K562 (cell line): ENCODE results near the gene TCF12. TPM values are rescaled to one million over a fixed set of nuclear protein-coding genes. Genes with fewer than 3 reads are reported as not detected.
A peak's percentile ranks its signal among the peaks of the same experiment; 100 is the strongest.

Experiments used
- GATA2 ChIP-seq: sonication (generic); formaldehyde crosslinking; IDR thresholded peaks from 2 replicates; pipeline ENCODE4 v1.4.0; 2020; ENCODE audit warnings: mild to moderate bottlenecking, missing genetic modification reagents
- IRF2 ChIP-seq: sonication (generic); formaldehyde crosslinking; IDR thresholded peaks from 2 replicates; pipeline ENCODE4 v1.8.1; 2022; ENCODE audit warnings: mild to moderate bottlenecking, missing genetic modification reagents
- JUND ChIP-seq, 2 experiments: IDR thresholded peaks; 2 replicates in 1 of 2; 3 replicates in 1 of 2; pipeline ENCODE4 v1.6.1; 2011; ENCODE audit warnings: borderline replicate concordance in 2 of 2, low read depth in 2 of 2, low read length in 2 of 2, improper control_type of control experiment in 1 of 2, missing biosample characterization in 1 of 2, missing genetic modification characterization in 1 of 2, missing genetic modification reagents in 1 of 2
- KLF13 ChIP-seq: fragments of 450-650 bp; IDR thresholded peaks from 2 replicates; pipeline ENCODE4 v1.6.1; 2016; ENCODE audit warnings: missing genetic modification characterization, low read depth, mild to moderate bottlenecking, missing compliant biosample characterization, moderate library complexity, borderline replicate concordance
- NONO ChIP-seq, 2 experiments: fragments of 200-400 bp in 1 of 2; fragments of 450-650 bp in 1 of 2; formaldehyde crosslinking in 1 of 2; IDR thresholded peaks; 2 replicates each; pipeline ENCODE4 v1.6.1; 2017; ENCODE audit warnings: low read depth in 2 of 2, mild to moderate bottlenecking in 2 of 2, moderate library complexity in 2 of 2, low read length in 1 of 2
- SRSF7 ChIP-seq: fragments of 200-400 bp; formaldehyde crosslinking; optimal IDR thresholded peaks from 2 replicates; pipeline ENCODE3; 2017; ENCODE audit warnings: mild to moderate bottlenecking, low read depth, low read length
- ZNF644 ChIP-seq: fragments of 200-800 bp; sonication (Bioruptor generic); IDR thresholded peaks from 2 replicates; pipeline ENCODE4 v1.6.1; 2016; ENCODE audit warnings: low read depth, missing genetic modification characterization, missing compliant biosample characterization
- ZNF778 ChIP-seq: fragments of 450-650 bp; formaldehyde crosslinking; IDR thresholded peaks from 2 replicates; pipeline ENCODE4 v1.4.0; 2020; ENCODE audit warnings: mild to moderate bottlenecking, moderate library complexity
- polyA plus RNA-seq, 8 experiments: library from polyadenylated mRNA; depleted of rRNA in 4 of 8; stranded (reverse) in 5 of 8; unstranded in 3 of 8; fragments of >200 nt; fragmentation: Nextera tagmentation in 2 of 8; fragmentation: Illumina TruSeq in 1 of 8; extraction: Ambion mirVana in 2 of 8; extraction: Trizol in 1 of 8; gene quantifications; 2 replicates each; pipeline versions ENCODE4 v1.2.1 to v1.2.3, GENCODE V29; 2011 to 2014; ENCODE audit warnings: inconsistent platforms in 1 of 8, missing spikeins in 1 of 8
- total RNA-seq, 7 experiments: library from RNA; depleted of rRNA in 6 of 7; stranded (reverse); fragments of >200 nt in 6 of 7; fragmentation: Illumina TruSeq in 2 of 7; extraction: Trizol in 2 of 7; gene quantifications; 2 replicates each; pipeline versions ENCODE4 v1.2.1 to v1.2.3, GENCODE V29; 2011 to 2021; ENCODE audit warnings: low replicate concordance in 1 of 7
- TF ChIP-seq, protein P1 (sequence below): fragments of 250-450 bp; sonication (Bioruptor Pico); IDR thresholded peaks from 2 replicates; pipeline ENCODE4 v1.5.0; 2021; ENCODE audit warnings: mild to moderate bottlenecking, moderate library complexity
- TF ChIP-seq, protein P2 (sequence below): fragments of 250-450 bp; sonication (Bioruptor Pico); IDR thresholded peaks from 2 replicates; pipeline ENCODE4 v1.5.0; 2022; ENCODE audit warnings: mild to moderate bottlenecking
- TF ChIP-seq, protein P3 (sequence below): sonication (generic); formaldehyde crosslinking; IDR thresholded peaks from 2 replicates; pipeline ENCODE4 v1.8.1; 2023; ENCODE audit warnings: mild to moderate bottlenecking, missing genetic modification reagents, moderate library complexity
- TF ChIP-seq, protein P4 (sequence below): IDR thresholded peaks from 2 replicates; pipeline ENCODE4 v1.6.1; 2012; ENCODE audit warnings: low read depth, low read length, improper control_type of control experiment, borderline replicate concordance
- TF ChIP-seq, protein P5 (sequence below), 2 experiments: fragments of 250-450 bp in 1 of 2; fragments of 450-650 bp in 1 of 2; sonication (Bioruptor Pico) in 1 of 2; IDR thresholded peaks; 2 replicates each; pipeline versions ENCODE4 v1.6.1 to v1.8.0; 2016 to 2021; ENCODE audit warnings: mild to moderate bottlenecking in 2 of 2, moderate library complexity in 2 of 2, missing compliant biosample characterization in 1 of 2, missing genetic modification characterization in 1 of 2

Gene TCF12
- total and polyA plus RNA-seq, 9 of the 15 experiments (the other 6 are each of a cell fraction or from before 2014, with no cell fraction given): 10.5 to 132 (median 52.9) TPM

DNA sequence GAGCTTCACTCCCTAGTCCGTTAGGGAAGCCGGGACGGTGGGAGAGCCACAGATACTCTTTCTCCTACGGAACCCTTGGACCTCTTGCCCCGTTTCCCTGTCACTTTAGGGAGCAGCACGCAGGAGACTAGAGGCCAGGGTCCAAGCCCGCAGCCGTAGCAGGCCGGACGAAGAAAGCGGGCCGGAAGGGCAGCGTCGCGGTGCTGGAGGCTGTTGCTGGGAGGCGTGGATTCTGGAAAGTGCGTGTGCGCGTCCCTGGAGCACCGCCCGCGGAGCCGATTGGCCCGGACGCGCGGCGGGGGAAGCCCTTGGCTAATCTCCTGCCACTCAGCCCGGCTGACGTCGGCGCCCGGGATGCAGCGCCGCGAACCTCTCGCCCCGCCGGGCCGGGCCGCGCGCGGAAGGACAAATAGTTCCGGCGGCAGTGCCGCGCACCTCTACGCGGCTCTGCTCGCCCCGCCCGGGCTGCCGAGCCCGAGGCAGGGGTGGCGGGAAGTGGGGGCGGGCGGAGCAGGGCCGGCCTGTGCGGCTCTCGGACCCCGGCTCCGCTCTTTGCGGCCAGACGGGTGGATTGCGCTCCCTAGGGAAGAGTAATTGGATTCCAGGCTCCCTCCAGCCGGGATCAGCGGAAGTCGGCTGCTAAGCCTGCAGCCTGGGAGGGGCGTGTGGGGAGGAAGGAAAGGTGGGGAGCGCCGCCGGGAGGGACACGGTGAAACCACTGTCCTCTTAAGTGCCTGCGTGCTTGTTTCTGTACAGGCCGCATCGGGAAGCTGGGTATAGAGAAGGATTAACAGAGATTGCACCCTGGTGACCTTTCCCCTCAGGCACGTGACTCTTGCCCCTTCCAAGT lies 31.3 kb upstream of the TCF12 start (continued):
- TF ChIP-seq, protein P1, sequence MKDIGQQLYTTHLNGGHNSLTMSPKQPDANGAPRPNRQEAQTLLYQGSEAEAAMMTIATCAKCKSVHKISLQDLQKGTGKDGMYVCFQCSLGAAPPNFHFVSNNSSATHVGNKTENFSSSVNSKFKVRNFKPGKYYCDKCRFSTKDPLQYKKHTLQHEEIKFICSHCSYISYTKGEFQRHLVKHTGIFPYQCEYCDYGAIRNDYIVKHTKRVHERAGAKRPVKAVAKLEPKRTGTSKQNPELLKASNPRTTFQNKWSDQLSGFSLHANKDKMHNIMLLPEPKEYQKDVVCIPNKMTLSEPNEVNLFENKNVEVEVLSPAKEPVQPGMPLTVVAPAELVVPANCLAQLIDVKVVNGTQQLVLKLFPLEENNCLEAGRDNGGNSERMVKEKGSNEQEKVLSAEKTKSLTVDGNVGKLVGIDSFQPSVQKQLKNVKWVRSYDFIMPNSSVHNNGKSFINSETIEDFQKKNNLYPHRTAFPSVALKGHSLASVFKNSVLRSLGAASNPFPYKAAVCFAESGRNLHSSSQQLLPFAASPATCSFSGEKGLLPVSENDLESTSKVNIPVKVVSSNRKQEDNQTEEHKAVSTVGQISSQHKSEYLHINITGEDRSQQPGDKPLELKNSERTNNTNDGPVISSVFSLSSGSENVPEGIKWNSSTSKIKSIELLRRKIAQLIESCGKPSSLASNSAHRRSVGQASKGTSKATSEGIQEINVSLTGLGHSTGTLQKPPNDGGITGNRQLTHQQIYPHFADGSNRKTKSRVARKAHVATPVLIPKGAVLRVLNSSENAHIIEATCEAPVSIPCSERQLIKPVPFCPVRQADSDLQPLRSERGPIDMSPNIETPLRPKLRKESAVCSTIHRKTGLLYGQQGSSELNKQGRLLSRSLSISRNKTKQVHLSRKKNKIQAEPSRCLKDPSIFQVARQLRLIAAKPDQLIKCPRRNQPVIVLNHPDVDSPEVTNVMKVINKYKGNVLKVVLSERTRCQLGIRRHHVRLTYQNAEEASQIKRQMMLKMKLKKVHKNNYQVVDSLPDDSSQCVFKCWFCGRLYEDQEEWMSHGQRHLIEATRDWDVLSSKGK (CRISPR knock-in tag): no peak
- TF ChIP-seq KLF13 (tag): peak; percentile 57; the same call in 1 of the 2 replicates
- TF ChIP-seq SRSF7: no peak
- TF ChIP-seq, protein P2, sequence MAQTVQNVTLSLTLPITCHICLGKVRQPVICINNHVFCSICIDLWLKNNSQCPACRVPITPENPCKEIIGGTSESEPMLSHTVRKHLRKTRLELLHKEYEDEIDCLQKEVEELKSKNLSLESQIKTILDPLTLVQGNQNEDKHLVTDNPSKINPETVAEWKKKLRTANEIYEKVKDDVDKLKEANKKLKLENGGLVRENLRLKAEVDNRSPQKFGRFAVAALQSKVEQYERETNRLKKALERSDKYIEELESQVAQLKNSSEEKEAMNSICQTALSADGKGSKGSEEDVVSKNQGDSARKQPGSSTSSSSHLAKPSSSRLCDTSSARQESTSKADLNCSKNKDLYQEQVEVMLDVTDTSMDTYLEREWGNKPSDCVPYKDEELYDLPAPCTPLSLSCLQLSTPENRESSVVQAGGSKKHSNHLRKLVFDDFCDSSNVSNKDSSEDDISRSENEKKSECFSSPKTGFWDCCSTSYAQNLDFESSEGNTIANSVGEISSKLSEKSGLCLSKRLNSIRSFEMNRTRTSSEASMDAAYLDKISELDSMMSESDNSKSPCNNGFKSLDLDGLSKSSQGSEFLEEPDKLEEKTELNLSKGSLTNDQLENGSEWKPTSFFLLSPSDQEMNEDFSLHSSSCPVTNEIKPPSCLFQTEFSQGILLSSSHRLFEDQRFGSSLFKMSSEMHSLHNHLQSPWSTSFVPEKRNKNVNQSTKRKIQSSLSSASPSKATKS (CRISPR knock-in tag): no peak
- TF ChIP-seq ZNF778 (CRISPR knock-in tag): no peak
- TF ChIP-seq NONO (IDR thresholded peaks at IDR 0.05; ENCODE audit: low read depth in 2 of 2, low read length in 1 of 2): peak; percentile 79 to 85
- TF ChIP-seq GATA2 (CRISPR knock-in tag): no peak
- TF ChIP-seq, protein P3, sequence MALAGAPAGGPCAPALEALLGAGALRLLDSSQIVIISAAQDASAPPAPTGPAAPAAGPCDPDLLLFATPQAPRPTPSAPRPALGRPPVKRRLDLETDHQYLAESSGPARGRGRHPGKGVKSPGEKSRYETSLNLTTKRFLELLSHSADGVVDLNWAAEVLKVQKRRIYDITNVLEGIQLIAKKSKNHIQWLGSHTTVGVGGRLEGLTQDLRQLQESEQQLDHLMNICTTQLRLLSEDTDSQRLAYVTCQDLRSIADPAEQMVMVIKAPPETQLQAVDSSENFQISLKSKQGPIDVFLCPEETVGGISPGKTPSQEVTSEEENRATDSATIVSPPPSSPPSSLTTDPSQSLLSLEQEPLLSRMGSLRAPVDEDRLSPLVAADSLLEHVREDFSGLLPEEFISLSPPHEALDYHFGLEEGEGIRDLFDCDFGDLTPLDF (CRISPR knock-in tag): peak; percentile 91
- no peak for TF ChIP-seq IRF2 (CRISPR knock-in tag)
- TF ChIP-seq, protein P4, sequence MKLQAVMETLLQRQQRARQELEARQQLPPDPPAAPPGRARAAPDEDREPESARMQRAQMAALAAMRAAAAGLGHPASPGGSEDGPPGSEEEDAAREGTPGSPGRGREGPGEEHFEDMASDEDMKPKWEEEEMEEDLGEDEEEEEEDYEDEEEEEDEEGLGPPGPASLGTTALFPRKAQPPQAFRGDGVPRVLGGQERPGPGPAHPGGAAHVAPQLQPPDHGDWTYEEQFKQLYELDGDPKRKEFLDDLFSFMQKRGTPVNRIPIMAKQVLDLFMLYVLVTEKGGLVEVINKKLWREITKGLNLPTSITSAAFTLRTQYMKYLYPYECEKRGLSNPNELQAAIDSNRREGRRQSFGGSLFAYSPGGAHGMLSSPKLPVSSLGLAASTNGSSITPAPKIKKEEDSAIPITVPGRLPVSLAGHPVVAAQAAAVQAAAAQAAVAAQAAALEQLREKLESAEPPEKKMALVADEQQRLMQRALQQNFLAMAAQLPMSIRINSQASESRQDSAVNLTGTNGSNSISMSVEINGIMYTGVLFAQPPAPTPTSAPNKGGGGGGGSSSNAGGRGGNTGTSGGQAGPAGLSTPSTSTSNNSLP: 0 out of 2 replicates have a peak, but pooled peaks have one; percentile 21
- peak; percentile 38; the same call in 1 of the 2 replicates for TF ChIP-seq JUND (IDR thresholded peaks at IDR 0.05; ENCODE audit: borderline replicate concordance, low read depth, low read length)
- peak; percentile 40; the same call in 1 of the 3 replicates for TF ChIP-seq JUND (tag; IDR thresholded peaks at IDR 0.05; ENCODE audit: borderline replicate concordance, low read depth, low read length)
- TF ChIP-seq ZNF644 (tag): 0 out of 2 replicates have a peak, but pooled peaks have one; percentile 42
- TF ChIP-seq, protein P5, sequence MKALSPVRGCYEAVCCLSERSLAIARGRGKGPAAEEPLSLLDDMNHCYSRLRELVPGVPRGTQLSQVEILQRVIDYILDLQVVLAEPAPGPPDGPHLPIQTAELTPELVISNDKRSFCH (CRISPR knock-in tag; IDR thresholded peaks at IDR 0.05): no peak
- TF ChIP-seq, protein P5 (tag; IDR thresholded peaks at IDR 0.05): peak; percentile 23
